HG02610 (cell line): Measurements from ENCODE around the gene CACFD1.
"Not testable (repeated sequence)": the region's sequence is repeated elsewhere in the genome, so short reads cannot be mapped to it uniquely, and the experiment has no call there.

Experiments used
- ATAC-seq: cut with Tn5 transposase; IDR thresholded peaks from one replicate; pipeline ENCODE4 v1.9.1; 2021; ENCODE audit warnings: mild to moderate bottlenecking, moderate library complexity; ENCODE audit not compliant: unreplicated experiment

Gene CACFD1

DNA sequence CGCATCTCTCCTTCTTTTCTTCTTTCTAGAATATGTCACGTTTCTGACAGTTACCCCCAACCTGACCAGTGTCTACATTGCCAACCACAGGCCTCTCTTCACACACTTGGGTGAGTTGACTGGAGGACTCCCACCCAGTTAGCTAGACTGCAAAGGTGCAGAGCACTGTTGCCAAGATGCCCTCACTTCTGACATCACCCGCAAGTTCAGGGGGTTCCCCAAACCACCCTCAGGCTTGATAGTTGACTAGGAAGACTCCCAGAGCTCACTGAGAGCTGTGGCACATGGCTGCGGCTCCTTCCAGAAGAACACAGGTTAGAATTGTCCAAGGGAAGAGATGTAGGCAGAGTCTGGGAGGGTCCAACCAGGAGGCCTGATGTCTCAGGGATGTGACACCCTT lies 20.4 kb upstream of the CACFD1 start:
- ATAC-seq = no peak

DNA sequence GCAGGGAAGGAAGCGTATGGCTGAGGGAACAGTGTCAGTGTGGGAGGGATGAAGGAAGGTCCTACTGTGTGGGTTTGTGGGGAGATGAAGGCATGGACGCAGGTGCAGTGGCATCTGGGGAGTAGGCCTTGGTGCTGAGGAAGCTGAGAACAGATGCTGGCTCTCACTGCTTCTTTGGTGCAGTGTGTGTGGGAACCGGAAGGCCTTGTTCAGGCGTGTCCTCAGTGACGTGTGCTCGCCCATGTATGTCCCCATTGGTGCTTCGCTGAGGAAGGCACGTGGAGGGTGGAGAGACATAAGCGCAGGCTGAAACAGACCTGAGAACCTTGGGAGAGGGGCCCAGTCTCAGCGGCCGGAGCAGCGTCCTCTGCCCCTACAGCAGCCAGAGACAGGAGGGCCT lies 18.9 kb upstream of the CACFD1 start:
- peak; percentile 64 for ATAC-seq

DNA sequence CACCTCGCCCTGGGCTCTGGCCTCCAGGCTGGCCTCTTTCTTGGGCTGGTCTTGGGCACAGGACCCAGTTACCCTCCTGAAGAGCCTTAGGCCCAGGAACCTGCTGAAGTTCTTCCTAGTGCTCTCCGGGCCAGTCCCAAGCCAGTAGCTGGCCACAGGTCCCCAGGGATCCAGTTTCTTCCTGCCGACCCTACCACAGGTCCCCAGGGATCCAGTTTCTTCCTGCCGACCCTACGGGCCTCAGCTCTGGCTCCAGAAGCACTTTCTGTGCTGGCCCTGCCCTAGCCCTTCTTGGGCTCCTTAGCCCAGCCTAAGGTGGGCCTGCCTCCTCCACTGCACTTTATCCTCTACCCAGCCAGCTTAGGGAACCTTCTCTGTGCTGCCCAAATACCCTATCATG lies 18.2 kb upstream of the CACFD1 start:
- ATAC-seq = no peak

DNA sequence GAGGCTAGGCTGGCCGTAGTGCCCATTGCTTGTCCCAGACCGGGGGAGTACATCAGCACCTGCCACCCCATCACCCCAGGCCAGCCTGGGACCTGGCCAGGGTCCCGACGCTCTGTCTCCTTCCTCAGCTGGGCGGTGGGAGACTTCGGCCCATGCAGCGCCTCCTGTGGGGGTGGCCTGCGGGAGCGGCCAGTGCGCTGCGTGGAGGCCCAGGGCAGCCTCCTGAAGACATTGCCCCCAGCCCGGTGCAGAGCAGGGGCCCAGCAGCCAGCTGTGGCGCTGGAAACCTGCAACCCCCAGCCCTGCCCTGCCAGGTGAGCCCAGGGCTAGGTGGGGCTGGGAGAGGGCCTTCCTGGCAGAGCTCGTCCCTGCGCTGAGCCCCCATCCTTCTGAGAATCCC lies 16.5 kb upstream of the CACFD1 start:
- no peak for ATAC-seq

DNA sequence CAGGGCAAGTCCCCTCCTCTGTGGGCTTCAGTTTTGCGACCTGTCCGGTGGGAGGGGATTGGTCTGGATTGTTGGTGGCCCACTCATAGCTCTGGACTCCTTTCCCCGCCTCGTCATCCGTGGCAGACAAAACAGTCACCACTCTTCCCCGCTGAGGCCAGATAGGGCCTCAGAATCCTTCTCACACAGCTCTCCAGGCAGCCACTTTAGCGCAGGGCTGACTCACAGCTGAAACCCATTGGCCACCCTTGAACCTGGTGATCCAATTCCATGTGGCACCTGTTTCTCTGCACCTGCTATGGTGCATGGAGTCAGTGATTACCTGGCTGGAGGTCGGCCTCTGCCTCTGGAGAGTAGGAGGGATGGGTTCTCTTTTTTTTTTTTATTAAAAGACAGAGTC lies 15.8 kb upstream of the CACFD1 start:
- no peak for ATAC-seq

DNA sequence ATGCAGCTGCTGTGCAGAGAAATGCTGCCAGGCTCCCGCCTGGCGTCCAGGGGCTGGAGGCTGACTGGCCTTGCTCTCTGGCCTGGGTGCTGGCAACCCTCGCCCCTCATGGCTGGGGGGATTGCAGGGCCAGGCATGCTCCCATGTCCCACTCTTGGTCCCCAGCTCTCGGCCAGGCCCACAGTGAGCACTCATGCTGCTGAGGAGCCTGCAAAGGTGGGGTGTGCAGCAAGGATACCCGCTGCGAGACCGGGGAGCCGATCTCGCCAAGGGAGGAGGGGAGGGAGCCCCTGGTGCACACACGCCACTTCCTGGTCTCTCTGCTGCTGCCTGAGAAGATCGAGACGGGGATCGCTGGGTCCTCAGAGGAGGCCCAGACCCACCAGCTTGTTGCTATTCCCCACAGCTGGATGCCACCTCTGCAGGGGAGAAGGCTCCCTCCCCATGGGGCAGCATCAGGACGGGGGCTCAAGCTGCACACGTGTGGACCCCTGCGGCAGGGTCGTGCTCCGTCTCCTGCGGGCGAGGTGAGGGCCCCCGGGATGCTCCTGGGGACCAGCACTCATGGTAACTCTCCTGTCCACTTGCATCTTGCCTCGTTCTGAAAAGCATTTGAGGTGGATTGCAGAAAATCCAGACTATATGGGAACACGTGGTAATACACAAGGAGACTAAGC lies 14.3 kb upstream of the CACFD1 start:
- ATAC-seq = no peak

DNA sequence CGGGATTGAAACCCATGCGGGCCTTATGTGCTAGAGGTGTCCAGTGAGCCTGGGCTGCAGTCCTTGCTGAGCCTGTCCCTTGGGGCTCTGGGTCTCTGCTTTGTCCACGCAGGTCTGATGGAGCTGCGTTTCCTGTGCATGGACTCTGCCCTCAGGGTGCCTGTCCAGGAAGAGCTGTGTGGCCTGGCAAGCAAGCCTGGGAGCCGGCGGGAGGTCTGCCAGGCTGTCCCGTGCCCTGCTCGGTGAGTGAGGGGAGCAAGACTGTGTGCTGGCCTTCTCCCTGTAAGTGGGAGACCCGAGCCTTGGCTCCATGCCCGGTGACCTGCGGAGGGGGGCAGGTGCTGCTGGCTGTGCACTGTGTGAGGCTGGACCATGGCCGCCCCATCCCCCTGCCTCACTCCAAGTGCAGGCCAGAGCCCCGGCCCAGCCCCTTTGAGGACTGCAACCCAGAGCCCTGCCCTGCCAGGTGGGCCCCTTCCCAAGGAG lies 11.2 kb upstream of the CACFD1 start:
- ATAC-seq = no peak

DNA sequence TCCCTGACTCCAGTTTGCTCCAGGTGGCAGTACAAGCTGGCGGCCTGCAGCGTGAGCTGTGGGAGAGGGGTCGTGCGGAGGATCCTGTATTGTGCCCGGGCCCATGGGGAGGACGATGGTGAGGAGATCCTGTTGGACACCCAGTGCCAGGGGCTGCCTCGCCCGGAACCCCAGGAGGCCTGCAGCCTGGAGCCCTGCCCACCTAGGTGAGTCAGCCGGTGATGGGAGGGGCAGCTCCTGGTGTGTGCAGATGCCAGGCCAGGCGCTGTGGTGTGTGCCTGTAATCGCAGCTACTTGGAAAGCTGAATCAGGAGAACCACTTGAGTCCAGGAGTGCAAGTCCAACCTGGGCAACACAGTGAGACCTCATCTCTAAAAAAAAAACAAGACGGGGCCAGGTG lies 10.0 kb upstream of the CACFD1 start:
- ATAC-seq = no peak

DNA sequence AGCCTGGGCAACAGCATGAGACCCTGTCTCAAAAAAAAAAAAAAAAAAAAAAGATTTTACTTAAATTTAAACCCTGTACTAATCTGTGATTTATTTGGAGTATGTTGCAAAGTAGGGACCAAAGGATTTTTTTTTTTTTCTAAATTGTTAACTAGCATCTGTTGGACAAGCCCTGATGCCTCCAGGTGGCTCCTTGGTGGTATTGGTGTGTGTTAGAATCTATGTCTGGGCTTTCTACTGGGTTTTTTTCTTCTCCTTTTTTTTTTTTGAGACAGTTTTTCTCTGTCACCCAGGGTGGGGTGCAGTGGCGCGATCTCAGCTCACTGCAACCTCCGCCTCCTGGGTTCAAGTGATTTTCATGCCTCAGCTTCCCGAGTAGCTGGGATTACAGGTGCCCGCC lies 7.9 kb upstream of the CACFD1 start:
- ATAC-seq = not testable (repeated sequence)

DNA sequence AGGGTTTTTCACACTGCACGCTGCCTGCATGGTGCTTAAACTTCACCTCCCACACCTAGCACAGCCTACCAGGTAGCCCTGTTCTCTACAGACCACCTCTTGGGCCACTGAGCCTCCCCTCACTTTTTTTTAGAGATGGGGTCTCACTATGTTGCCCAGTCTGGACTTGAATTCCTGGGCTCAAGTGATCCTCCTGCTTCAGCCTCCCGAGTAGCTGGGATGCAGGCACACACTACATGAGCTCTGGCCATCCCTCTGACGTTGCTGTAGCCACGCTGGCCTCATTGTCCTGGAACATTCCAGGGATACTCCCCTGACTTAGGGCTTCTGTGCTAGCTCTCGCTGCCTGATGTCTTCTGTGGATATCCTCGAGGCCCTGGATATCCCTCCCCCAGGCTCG lies 7.2 kb upstream of the CACFD1 start:
- no peak for ATAC-seq

DNA sequence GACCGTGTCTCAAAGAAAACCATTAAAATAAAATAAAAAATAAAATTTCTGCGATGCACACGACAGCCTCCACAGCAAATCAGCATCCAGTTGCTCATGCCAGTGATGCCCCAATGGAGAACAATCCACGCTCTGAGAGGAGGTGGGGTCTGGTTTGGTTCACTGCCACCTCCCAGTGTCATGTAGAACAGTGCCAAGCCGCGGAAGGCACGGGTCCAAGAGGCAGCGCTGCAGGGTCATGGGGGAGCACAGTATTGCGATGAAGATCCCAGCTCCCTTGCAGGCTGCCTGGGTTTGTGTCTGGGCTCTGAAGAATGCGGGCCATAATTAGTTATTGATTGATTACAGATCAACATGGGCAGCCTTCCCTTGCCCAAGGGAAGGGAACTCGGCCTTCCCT lies 6.1 kb upstream of the CACFD1 start:
- ATAC-seq = no peak

DNA sequence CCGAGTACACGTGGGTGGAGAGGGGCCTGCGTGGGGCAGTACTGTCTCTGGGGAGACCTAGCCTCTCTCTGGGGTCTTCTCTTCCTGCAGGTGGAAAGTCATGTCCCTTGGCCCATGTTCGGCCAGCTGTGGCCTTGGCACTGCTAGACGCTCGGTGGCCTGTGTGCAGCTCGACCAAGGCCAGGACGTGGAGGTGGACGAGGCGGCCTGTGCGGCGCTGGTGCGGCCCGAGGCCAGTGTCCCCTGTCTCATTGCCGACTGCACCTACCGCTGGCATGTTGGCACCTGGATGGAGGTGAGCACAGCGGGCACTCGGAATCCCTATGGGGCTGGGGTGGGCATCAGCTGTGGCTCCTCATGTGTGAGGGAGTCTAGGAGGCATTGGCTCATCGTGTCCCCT lies 5.5 kb upstream of the CACFD1 start:
- ATAC-seq = no peak

DNA sequence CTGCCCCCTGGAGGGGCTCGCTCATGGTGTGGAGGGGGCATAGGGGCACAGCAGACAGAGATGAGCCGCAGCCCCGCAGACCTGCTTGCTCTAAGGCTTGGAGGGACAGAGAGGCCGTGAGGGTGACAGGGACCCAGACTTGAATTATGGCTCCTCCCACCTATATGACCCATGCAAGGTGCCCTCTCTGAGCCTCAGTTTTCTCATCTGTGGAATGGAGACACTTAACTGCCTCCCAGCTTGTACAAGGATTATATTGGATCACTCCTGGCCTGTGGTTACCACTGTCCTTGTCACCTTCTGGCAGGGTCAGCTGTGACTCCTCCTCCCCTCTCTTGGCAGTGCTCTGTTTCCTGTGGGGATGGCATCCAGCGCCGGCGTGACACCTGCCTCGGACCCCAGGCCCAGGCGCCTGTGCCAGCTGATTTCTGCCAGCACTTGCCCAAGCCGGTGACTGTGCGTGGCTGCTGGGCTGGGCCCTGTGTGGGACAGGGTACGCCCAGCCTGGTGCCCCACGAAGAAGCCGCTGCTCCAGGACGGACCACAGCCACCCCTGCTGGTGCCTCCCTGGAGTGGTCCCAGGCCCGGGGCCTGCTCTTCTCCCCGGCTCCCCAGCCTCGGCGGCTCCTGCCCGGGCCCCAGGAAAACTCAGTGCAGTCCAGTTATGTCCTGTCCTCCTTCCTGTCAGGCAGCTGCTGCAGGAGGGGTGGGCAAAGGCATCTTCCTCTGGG lies 4.7 kb upstream of the CACFD1 start:
- no peak for ATAC-seq

DNA sequence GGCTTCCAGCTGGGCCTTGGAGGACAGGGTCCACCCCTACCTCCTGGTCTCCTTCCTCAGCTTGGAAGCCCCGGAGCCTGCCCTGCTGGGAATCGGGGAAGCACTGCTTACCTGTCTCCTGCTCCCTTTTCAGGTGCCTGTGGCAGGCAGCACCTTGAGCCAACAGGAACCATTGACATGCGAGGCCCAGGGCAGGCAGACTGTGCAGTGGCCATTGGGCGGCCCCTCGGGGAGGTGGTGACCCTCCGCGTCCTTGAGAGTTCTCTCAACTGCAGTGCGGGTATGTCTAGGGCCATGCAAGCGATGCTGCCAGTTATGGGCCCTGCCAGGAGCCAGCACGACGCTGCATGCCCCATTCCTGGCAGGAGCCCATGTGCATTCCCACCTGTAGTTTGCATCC lies 3.8 kb upstream of the CACFD1 start:
- ATAC-seq = no peak

DNA sequence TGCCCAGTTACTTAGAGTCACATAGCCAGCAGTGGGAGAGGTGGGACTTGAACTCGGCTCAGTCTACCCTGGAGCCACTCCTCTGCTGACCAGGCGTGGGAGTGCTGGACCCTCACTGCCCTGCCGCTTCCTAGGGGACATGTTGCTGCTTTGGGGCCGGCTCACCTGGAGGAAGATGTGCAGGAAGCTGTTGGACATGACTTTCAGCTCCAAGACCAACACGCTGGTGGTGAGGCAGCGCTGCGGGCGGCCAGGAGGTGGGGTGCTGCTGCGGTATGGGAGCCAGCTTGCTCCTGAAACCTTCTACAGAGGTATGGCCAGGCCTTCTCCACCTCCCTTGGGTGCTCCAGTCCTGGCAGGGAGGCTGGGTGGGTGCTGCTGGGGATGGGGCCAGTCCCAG lies 3.4 kb upstream of the CACFD1 start:
- no peak for ATAC-seq

DNA sequence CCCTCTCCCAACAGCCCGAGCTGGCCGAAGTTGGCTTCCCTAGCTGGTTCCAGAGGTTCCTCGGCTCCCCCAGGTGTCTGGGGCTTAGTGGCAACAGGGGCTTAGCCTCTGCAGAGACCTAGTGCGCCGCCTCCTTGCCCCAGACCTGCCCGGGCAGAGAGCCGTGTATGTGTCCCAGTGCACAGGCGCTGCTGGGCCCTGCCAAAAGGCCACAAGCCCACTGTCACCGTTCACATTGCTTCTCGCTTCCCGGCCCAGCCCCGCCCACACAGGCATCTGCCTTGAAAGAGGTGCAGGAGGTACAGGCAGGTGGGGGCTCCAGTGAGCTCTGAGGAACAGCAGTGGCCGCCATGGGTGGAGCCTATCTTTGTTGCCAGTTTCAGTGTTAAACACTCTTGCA lies 2.5 kb upstream of the CACFD1 start:
- no peak for ATAC-seq

DNA sequence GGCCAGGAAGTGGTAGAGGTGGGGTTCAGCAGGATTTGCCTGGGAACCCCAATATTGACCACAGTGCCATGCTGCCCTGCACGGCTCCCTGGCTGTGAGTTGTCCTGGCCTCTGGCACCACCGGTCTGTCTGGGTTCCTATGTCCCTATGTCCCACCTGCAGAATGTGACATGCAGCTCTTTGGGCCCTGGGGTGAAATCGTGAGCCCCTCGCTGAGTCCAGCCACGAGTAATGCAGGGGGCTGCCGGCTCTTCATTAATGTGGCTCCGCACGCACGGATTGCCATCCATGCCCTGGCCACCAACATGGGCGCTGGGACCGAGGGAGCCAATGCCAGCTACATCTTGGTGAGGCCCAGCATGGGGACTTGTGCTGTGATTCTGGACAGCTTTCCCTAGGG lies 2.0 kb upstream of the CACFD1 start:
- no peak for ATAC-seq

DNA sequence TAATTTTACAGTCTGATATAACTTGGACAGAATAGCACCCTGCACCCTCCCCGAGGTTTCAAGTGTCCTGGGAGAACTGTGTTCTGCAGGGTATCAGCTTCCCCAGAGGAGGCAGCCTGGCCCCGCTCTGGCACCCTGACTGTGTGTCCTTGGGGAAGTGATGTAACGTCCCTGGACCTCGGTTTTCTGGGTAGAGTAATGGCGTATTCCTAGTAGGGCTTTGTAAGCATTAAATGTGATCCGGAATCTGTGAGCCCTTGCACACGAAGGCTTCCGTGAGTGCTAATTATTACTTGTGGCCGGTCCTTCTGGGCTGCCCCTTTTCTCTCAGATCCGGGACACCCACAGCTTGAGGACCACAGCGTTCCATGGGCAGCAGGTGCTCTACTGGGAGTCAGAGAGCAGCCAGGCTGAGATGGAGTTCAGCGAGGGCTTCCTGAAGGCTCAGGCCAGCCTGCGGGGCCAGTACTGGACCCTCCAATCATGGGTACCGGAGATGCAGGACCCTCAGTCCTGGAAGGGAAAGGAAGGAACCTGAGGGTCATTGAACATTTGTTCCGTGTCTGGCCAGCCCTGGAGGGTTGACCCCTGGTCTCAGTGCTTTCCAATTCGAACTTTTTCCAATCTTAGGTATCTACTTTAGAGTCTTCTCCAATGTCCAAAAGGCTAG lies 1.0 kb upstream of the CACFD1 start:
- ATAC-seq = no peak

DNA sequence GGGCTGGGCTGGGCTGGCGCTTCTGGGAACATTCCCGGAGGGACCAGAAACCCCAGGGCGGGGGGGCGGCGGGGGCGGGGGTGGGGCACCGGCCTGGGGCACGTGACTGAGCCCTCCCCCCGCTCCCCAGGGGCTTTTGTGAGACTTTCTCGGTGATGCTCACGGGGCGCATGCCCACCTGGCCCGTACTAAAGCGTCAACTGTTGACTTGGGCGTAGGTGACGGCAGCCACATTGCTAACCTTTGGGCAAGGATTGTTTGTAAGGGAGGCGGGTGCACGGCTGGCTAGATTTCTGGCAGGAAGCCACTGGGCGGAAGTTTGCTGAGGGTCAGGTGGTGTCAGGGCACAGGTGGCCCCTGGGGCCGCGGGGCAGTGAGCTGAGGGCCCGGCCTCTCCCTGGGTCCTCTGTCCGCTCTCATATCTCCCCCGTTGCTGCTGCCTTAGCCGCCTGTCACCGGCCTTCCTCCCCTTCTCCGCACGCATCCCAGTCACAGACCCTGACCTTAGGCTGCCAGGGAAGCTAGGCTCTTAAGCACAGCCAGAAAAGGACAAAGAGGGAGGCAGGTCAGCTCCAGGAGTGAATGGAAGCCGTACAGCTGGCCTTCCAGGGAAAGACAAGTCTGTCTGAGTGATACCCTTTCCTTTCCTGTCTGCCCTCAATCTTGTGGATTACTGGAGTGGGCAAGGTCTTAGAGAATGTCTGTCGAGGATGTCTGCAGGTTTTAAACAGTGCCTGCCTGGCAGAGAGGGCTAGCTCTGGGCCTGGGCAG lies 812 bp downstream of the CACFD1 start:
- peak; percentile 22 for ATAC-seq

DNA sequence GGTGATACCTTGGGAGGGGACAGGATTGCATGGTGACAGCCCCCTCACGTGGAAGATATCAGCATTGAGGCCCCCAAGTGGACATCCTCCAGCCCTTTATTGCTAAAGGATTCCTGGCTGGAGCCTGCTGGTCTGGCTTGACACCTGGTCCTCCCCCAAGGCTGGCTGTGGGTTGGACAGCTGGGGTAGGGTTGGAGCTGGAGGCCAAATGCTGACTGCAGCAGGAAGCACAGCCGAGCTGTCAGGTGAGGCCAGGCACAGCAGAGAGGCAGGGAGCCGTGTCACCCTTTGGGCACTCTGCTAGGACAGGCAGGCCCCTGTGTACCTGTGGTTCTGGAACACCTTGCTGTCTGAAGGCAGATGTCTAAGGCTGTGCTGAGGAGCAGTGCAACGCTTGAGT lies 2.2 kb downstream of the CACFD1 start:
- ATAC-seq = no peak

DNA sequence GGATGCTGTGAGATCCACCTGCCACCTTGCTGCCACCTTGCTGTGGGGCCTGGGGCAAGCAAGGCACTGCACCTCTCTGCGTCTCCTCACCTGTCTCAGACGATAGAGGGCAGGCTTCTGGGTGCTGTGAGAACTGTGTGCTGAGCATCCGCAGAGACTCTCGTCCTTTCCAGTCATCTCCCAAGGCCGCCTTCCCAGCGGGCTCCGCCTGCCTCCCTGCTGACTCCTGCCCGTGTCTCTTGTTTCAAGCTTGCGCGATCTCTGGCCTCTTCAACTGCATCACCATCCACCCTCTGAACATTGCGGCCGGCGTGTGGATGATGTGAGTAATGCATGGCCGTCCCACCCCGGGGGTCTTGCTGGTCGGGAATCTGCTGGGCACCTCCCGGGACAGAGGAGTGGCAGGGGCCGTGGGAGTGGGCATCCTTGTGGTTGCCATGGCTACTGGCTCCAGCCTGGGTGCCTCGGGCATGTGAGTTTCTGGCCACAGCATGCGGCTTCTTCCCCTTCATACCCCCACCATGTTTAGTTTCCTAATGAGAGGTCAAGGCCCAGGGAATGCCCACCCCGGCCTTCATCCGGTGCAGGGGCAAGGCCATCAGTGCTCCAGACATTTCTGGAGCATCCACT lies 3.6 kb downstream of the CACFD1 start:
- ATAC-seq = no peak
